HL-60 (cell line): Measurements from ENCODE around the gene ABHD17A.

Source experiments
- DNase-seq, 2 experiments: peaks; one replicate each; pipeline ENCODE4 v3.0.0-alpha.2; 2010 to 2020; ENCODE audit warnings: low read depth in 1 of 2, low spot score in 1 of 2
- H3K27ac ChIP-seq: fragments of 250-450 bp; sonication (Bioruptor Pico); replicated peaks from 2 replicates; pipeline ENCODE4 v1.5.1; 2020; ENCODE audit warnings: mild to moderate bottlenecking, moderate library complexity
- H3K27me3 ChIP-seq: fragments of 250-450 bp; sonication (Bioruptor Pico); 2 replicates; pipeline ENCODE4 v1.5.1; 2021; ENCODE audit warnings: mild to moderate bottlenecking, moderate library complexity; ENCODE audit not compliant: insufficient read depth, poor library complexity, severe bottlenecking
- H3K4me3 ChIP-seq: replicated peaks from 2 replicates; pipeline ENCODE4 v1.5.1; 2011; ENCODE audit warnings: mild to moderate bottlenecking, control low read depth, low read length; ENCODE audit not compliant: insufficient read depth
- CTCF ChIP-seq: IDR thresholded peaks from one replicate; pipeline ENCODE4 v1.5.1; 2011; ENCODE audit warnings: low read length, control low read depth, inconsistent platforms; ENCODE audit not compliant: insufficient read depth
- GABPA ChIP-seq: IDR thresholded peaks from 2 replicates; pipeline ENCODE4 v1.6.1; 2012; ENCODE audit warnings: low read depth
- POLR2AphosphoS5 ChIP-seq: IDR thresholded peaks from 2 replicates; pipeline ENCODE4 v1.6.1; 2012; ENCODE audit warnings: low read depth
- REST ChIP-seq: IDR thresholded peaks from 2 replicates; pipeline ENCODE4 v1.6.1; 2012; ENCODE audit warnings: low read depth; ENCODE audit not compliant: insufficient replicate concordance
- SPI1 ChIP-seq: IDR thresholded peaks from 2 replicates; pipeline ENCODE4 v1.6.1; 2012; ENCODE audit warnings: low read depth, mild to moderate bottlenecking, borderline replicate concordance

Gene ABHD17A

GRCh38 chr19:1859331-1859781, 25.9 kb downstream of the ABHD17A start:
- peak overlapping the region; percentile 99 for H3K27ac ChIP-seq
- no peak for DNase-seq
- H3K4me3 ChIP-seq, result peak overlapping the region; percentile 90; the same call in 1 of the 2 replicates
- no peak for TF ChIP-seq SPI1
- TF ChIP-seq GABPA, result no peak
- no peak for TF ChIP-seq POLR2AphosphoS5
- TF ChIP-seq REST, result no peak
- TF ChIP-seq CTCF, result no peak
- no peaks in the 10 kb centered on the region for H3K27me3 ChIP-seq

GRCh38 chr19:1858412-1859081, 26.7 kb downstream of the ABHD17A start:
- H3K27me3 ChIP-seq, result no peaks in the 10 kb centered on the region
- no peak overlapping the region; the same call in 1 of the 2 replicates for H3K4me3 ChIP-seq
- TF ChIP-seq GABPA, result no peak
- TF ChIP-seq POLR2AphosphoS5, result no peak
- no peak for TF ChIP-seq SPI1
- TF ChIP-seq CTCF, result no peak
- no peak for TF ChIP-seq REST
- H3K27ac ChIP-seq, result peak overlapping the region; percentile 99
- no peak for DNase-seq

- TF ChIP-seq SPI1 (peak; percentile 90), REST (no peak)
- H3K4me3 ChIP-seq, result peak overlapping the region; percentile 41
- peak overlapping the region; percentile 99 for H3K27ac ChIP-seq
- DNase-seq, result peak; percentile 80 to 89
- H3K27me3 ChIP-seq, result no peaks in the 10 kb centered on the region
These were observed 27.5 kb downstream of the ABHD17A start for GRCh38 chr19:1857648-1858326.
